ENCODE measurements around the gene MAML3. TPM values are rescaled to one million over a fixed set of nuclear protein-coding genes. Genes with fewer than 3 reads are reported as not detected.

MAML3 gene
- total and polyA plus RNA-seq, 2 experiments from 2014 or later, result 4.1 to 11.2 TPM

DNA sequence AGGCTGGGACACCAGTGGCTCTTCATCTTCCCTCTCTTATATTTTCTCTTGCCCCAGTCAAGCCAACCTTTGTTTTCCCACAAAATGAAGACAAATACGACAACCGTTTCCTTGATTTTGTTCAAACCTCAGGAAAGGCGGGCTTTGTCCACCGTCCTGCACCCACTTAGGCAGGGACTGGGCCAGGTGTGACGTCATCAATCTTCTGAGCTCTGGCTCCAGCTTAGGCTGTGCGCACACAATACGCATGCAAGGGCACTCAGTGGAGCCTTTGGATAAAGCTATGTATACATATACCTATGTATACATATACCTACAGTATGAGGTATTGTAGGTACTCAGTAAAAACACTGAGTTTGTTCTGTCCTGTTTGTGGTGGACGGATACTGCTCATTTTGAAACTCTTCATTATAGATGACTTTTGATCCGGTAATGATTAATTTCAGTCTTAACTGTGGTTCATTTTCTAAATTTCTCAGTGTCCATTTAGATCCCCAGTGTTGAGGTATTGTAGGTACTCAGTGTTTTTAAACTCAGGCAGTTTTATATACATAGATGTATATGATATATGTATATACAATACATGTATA, 293.5 kb downstream of the MAML3 start:
- 97% methylated on average over 9 of the region's 9 CpGs for WGBS (ENCODE audit: low lambda C conversion rate, missing lambda C conversion rate)
- Histone ChIP-seq H3K9me3 (ENCODE audit: low read depth) (no peaks in the 10 kb centered on the region), H2AFZ (no peak overlapping the region), H3K79me2 (peaks cover 5% of the 10 kb centered on the region), H3K36me3 (replicated peaks; ENCODE audit: insufficient read depth, low read depth) (no peaks in the 10 kb centered on the region), H3K27me3 (no peaks in the 10 kb centered on the region), H3K4me1 (ENCODE audit: insufficient read depth) (peaks cover 11% of the 10 kb centered on the region), H3K4me3 (no peak overlapping the region), H3K9me2 (replicated peaks; ENCODE audit: insufficient read depth) (no peaks in the 10 kb centered on the region), H3K27ac (no peak overlapping the region), H3K4me2 (no peak overlapping the region), H4K20me1 (ENCODE audit: insufficient read depth, poor library complexity, severe bottlenecking) (no peaks in the 10 kb centered on the region)
- DNase-seq (ENCODE audit: low spot score), result no peak
- TF ChIP-seq, protein P1, sequence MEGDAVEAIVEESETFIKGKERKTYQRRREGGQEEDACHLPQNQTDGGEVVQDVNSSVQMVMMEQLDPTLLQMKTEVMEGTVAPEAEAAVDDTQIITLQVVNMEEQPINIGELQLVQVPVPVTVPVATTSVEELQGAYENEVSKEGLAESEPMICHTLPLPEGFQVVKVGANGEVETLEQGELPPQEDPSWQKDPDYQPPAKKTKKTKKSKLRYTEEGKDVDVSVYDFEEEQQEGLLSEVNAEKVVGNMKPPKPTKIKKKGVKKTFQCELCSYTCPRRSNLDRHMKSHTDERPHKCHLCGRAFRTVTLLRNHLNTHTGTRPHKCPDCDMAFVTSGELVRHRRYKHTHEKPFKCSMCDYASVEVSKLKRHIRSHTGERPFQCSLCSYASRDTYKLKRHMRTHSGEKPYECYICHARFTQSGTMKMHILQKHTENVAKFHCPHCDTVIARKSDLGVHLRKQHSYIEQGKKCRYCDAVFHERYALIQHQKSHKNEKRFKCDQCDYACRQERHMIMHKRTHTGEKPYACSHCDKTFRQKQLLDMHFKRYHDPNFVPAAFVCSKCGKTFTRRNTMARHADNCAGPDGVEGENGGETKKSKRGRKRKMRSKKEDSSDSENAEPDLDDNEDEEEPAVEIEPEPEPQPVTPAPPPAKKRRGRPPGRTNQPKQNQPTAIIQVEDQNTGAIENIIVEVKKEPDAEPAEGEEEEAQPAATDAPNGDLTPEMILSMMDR (IDR thresholded peaks at IDR 0.05; ENCODE audit: poor library complexity), result no peak
- TF ChIP-seq EZH2phosphoT487 (IDR thresholded peaks at IDR 0.05; ENCODE audit: low read depth, severe bottlenecking, unreplicated experiment), result no peak
- TF ChIP-seq EZH2 (IDR thresholded peaks at IDR 0.05; ENCODE audit: borderline replicate concordance), result no peak

DNA sequence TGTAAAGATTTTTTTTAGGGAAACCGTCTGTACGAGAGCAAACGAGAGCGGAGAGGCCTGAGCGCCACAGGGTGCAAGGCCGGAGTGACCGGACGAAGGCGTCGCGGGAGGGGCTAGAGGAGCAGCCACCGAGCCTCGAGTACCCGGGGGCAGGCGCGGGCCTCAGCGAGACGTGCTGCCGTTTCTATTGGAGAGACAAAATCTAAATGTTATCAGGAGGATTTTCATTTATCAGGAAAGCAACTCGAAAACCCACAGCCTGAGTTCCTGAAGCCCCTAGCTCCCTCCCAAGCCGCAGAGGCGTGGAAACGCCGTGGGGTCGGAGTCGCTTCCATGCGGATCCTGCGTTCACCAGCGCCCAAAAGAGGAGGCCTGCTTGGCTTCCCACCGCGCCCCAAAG, 294.1 kb downstream of the MAML3 start:
- Histone ChIP-seq H3K9me2 (replicated peaks; ENCODE audit: insufficient read depth) (no peaks in the 10 kb centered on the region), H3K4me2 (no peak overlapping the region), H3K79me2 (peaks cover 5% of the 10 kb centered on the region), H4K20me1 (ENCODE audit: insufficient read depth, poor library complexity, severe bottlenecking) (no peaks in the 10 kb centered on the region), H2AFZ (no peak overlapping the region), H3K36me3 (replicated peaks; ENCODE audit: insufficient read depth, low read depth) (no peaks in the 10 kb centered on the region), H3K9me3 (ENCODE audit: low read depth) (no peaks in the 10 kb centered on the region), H3K4me3 (no peak overlapping the region), H3K4me1 (ENCODE audit: insufficient read depth) (peaks cover 11% of the 10 kb centered on the region), H3K27ac (no peak overlapping the region), H3K27me3 (no peaks in the 10 kb centered on the region)
- no peak for TF ChIP-seq EZH2 (IDR thresholded peaks at IDR 0.05; ENCODE audit: borderline replicate concordance)
- no peak for TF ChIP-seq EZH2phosphoT487 (IDR thresholded peaks at IDR 0.05; ENCODE audit: low read depth, severe bottlenecking, unreplicated experiment)
- TF ChIP-seq, protein P1 (IDR thresholded peaks at IDR 0.05; ENCODE audit: poor library complexity), result no peak
- 97% methylated on average over 31 of the region's 31 CpGs for WGBS (ENCODE audit: low lambda C conversion rate, missing lambda C conversion rate)
- no peak for DNase-seq (ENCODE audit: low spot score)

DNA sequence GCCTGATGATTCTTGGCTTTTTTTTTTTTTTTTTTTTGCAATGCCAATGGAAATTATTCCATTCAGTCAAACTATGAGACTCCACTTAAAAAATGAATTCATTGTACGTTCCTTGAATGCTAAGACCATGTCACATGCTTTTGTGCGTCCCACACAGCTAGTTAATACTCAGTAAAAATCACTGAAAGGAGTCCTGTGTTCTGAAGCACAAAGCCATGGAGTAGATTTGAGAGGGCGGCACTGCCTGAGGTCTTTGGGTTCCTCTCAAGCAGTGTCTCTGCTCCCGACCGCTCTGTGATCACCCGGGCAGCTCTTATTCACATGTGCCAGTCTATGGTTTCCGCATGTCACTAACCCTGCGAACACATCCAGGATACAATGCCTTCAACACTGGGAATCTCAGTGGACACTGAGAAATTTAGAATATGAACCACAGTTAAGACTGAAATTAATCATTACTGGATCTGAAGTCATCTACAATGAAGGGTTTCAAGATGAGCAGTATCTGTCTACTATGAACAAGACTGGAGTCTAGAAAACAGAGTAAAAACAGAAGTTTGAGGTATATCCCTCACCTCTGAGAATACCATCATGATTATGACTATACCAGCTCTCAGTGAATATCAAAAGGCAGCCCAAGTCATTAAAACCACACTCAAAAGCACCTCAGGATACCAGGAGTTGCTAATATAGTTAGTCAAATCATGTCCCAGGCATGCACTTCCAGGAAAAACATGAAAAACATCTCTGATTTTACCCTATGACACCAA, 295.4 kb downstream of the MAML3 start:
- H3K4me2 ChIP-seq, result no peak overlapping the region
- H3K9me2 ChIP-seq (replicated peaks; ENCODE audit: insufficient read depth), result no peaks in the 10 kb centered on the region
- H3K4me3 ChIP-seq, result no peak overlapping the region
- 97% methylated on average over 8 of the region's 8 CpGs for WGBS (ENCODE audit: low lambda C conversion rate, missing lambda C conversion rate)
- no peak overlapping the region for H3K27ac ChIP-seq
- H4K20me1 ChIP-seq (ENCODE audit: insufficient read depth, poor library complexity, severe bottlenecking), result no peaks in the 10 kb centered on the region
- H3K4me1 ChIP-seq (ENCODE audit: insufficient read depth), result peaks cover 11% of the 10 kb centered on the region
- no peaks in the 10 kb centered on the region for H3K36me3 ChIP-seq (replicated peaks; ENCODE audit: insufficient read depth, low read depth)
- no peaks in the 10 kb centered on the region for H3K27me3 ChIP-seq
- peaks cover 5% of the 10 kb centered on the region for H3K79me2 ChIP-seq
- no peak overlapping the region for H2AFZ ChIP-seq
- TF ChIP-seq EZH2 (IDR thresholded peaks at IDR 0.05; ENCODE audit: borderline replicate concordance) (no peak), EZH2phosphoT487 (IDR thresholded peaks at IDR 0.05; ENCODE audit: low read depth, severe bottlenecking, unreplicated experiment) (no peak)
- TF ChIP-seq, protein P1 (IDR thresholded peaks at IDR 0.05; ENCODE audit: poor library complexity), result no peak
- no peak for DNase-seq (ENCODE audit: low spot score)
- no peaks in the 10 kb centered on the region for H3K9me3 ChIP-seq (ENCODE audit: low read depth)

Data from hepatocyte (in vitro differentiated cells).